Nephron (organoid): ENCODE measurements around the gene ASCC2.

Source experiments
- H3K27ac Mint-ChIP-seq, 3 experiments: 2 replicates each; pipeline ENCODE4 v1.8.0; 2020; ENCODE audit warnings: mixed read lengths in 3 of 3, mild to moderate bottlenecking in 2 of 3, moderate library complexity in 1 of 3
- H3K27me3 Mint-ChIP-seq: 2 replicates; pipeline ENCODE4 v1.8.0; 2021; ENCODE audit warnings: low read depth, mild to moderate bottlenecking, moderate library complexity, mixed read lengths
- H3K36me3 Mint-ChIP-seq: 2 replicates; pipeline ENCODE4 v1.8.0; 2020; ENCODE audit warnings: low read depth, mixed read lengths
- H3K4me1 Mint-ChIP-seq: 2 replicates; pipeline ENCODE4 v1.8.0; 2020; ENCODE audit warnings: mixed read lengths
- H3K4me3 Mint-ChIP-seq, 3 experiments: 2 replicates each; pipeline ENCODE4 v1.8.0; 2020; ENCODE audit warnings: mild to moderate bottlenecking in 3 of 3, mixed read lengths in 3 of 3, moderate library complexity in 2 of 3
- H3K9me3 Mint-ChIP-seq: 2 replicates; pipeline ENCODE4 v1.8.0; 2020; ENCODE audit warnings: mixed read lengths
- CTCF ChIP-seq, 3 experiments: fragments of 200-600 bp; sonication (generic); IDR thresholded peaks; one replicate each; pipeline ENCODE4 v1.5.0; 2021; ENCODE audit warnings: antibody characterized with exemption in 3 of 3; ENCODE audit not compliant: unreplicated experiment in 3 of 3

Gene ASCC2

GRCh38 chr22:29747832-29748231 lies 90.2 kb downstream of the ASCC2 start:
- H3K9me3 Mint-ChIP-seq: no peaks in the 10 kb centered on the region
- H3K27ac Mint-ChIP-seq: no peak overlapping the region
- peaks cover 19% of the 10 kb centered on the region for H3K36me3 Mint-ChIP-seq
- no peak overlapping the region for H3K4me3 Mint-ChIP-seq
- no peak for TF ChIP-seq CTCF (IDR thresholded peaks at IDR 0.05; ENCODE audit: unreplicated experiment in 3 of 3)
- H3K4me1 Mint-ChIP-seq: peaks cover 5% of the 10 kb centered on the region
- no peaks in the 10 kb centered on the region for H3K27me3 Mint-ChIP-seq

GRCh38 chr22:29744902-29745301 lies 93.2 kb downstream of the ASCC2 start:
- TF ChIP-seq CTCF (IDR thresholded peaks at IDR 0.05; ENCODE audit: unreplicated experiment in 3 of 3): no peak
- Mint-ChIP-seq H3K36me3 (peaks cover 33% of the 10 kb centered on the region), H3K27ac (no peak overlapping the region), H3K9me3 (no peaks in the 10 kb centered on the region), H3K27me3 (no peaks in the 10 kb centered on the region), H3K4me1 (peaks cover 5% of the 10 kb centered on the region), H3K4me3 (no peak overlapping the region)

GRCh38 chr22:29742326-29742725 lies 95.7 kb downstream of the ASCC2 start:
- H3K27me3 Mint-ChIP-seq: no peaks in the 10 kb centered on the region

GRCh38 chr22:29741926-29742325 lies 96.1 kb downstream of the ASCC2 start:
- no peaks in the 10 kb centered on the region for H3K9me3 Mint-ChIP-seq
- H3K36me3 Mint-ChIP-seq: peaks cover 25% of the 10 kb centered on the region
- no peak overlapping the region for H3K4me3 Mint-ChIP-seq
- no peak for TF ChIP-seq CTCF (IDR thresholded peaks at IDR 0.05; ENCODE audit: unreplicated experiment in 3 of 3)
- H3K27me3 Mint-ChIP-seq: no peaks in the 10 kb centered on the region
- peaks cover 5% of the 10 kb centered on the region for H3K4me1 Mint-ChIP-seq
- no peak overlapping the region for H3K27ac Mint-ChIP-seq

More at GRCh38 chr22:29742326-29742725, 95.7 kb downstream of the ASCC2 start:
- Mint-ChIP-seq H3K4me3 (no peak overlapping the region), H3K9me3 (no peaks in the 10 kb centered on the region), H3K36me3 (peaks cover 26% of the 10 kb centered on the region), H3K4me1 (peaks cover 5% of the 10 kb centered on the region), H3K27ac (no peak overlapping the region)
- TF ChIP-seq CTCF (IDR thresholded peaks at IDR 0.05; ENCODE audit: unreplicated experiment in 3 of 3): no peak

GRCh38 chr22:29740216-29740615 lies 97.9 kb downstream of the ASCC2 start:
- Mint-ChIP-seq H3K36me3 (peaks cover 20% of the 10 kb centered on the region), H3K9me3 (no peaks in the 10 kb centered on the region), H3K4me3 (no peak overlapping the region), H3K4me1 (peaks cover 5% of the 10 kb centered on the region), H3K27ac (no peak overlapping the region), H3K27me3 (no peaks in the 10 kb centered on the region)
- no peak for TF ChIP-seq CTCF (IDR thresholded peaks at IDR 0.05; ENCODE audit: unreplicated experiment in 3 of 3)

GRCh38 chr22:29739346-29739875 lies 98.7 kb downstream of the ASCC2 start:
- H3K36me3 Mint-ChIP-seq: peaks cover 15% of the 10 kb centered on the region
- TF ChIP-seq CTCF (IDR thresholded peaks at IDR 0.05; ENCODE audit: unreplicated experiment in 3 of 3): no peak
- no peak overlapping the region for H3K4me3 Mint-ChIP-seq
- no peaks in the 10 kb centered on the region for H3K9me3 Mint-ChIP-seq
- no peaks in the 10 kb centered on the region for H3K27me3 Mint-ChIP-seq
- no peaks in the 10 kb centered on the region for H3K4me1 Mint-ChIP-seq
- no peak overlapping the region for H3K27ac Mint-ChIP-seq
